ENCODE data around the gene EFNA5. TPM values are rescaled to one million over a fixed set of nuclear protein-coding genes. Genes with fewer than 3 reads are reported as not detected.
"Not testable (repeated sequence)": the region's sequence is repeated elsewhere in the genome, so short reads cannot be mapped to it uniquely, and the experiment has no call there.

The EFNA5 gene
- total and polyA plus RNA-seq, 2 donors = 1.7 to 3.6 TPM

DNA sequence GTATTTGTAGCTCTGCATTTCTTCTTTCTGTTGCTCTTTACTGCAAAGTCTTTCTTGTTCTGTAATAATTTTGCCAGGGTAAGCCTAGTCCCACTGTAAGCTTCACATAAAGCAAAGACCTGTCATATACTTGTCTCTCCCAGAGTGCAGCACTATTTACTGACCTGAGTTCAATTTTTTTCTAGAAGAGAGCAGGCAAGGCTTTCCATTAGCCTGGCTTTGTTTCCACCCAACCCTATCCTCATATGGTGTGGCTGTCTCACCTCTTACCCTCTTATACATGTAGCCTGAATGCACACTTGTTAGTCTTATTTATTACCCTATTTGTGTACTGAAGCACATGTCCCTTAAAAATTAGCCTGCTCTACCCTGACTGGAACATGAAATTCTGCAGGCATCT is 170.4 kb downstream of the EFNA5 start:
- DNase-seq (ENCODE audit: low read depth in 6 of 9, low spot score in 9 of 9) = no peak
- H3K4me3 ChIP-seq (ENCODE audit: low read length in 2 of 2) = no peak overlapping the region
- no peak overlapping the region for H3K27ac ChIP-seq (ENCODE audit: low read depth in 1 of 2, low read length in 1 of 2)
- H3K27me3 ChIP-seq (ENCODE audit: control insufficient read depth in 2 of 2, insufficient read depth in 1 of 2, low read length in 1 of 2) = no peaks in the 10 kb centered on the region
- H3K9me3 ChIP-seq (ENCODE audit: control insufficient read depth in 2 of 2, insufficient read depth in 1 of 2, low read length in 1 of 2) = no peaks in the 10 kb centered on the region
- H3K4me1 ChIP-seq (ENCODE audit: control insufficient read depth in 2 of 2, insufficient read depth in 2 of 2, low read length in 2 of 2) = peaks cover 0 to 8% of the 10 kb centered on the region in 2 donors
- no peaks in the 10 kb centered on the region for H3K36me3 ChIP-seq (ENCODE audit: control insufficient read depth in 2 of 2, insufficient read depth in 2 of 2, low read length in 1 of 2)

DNA sequence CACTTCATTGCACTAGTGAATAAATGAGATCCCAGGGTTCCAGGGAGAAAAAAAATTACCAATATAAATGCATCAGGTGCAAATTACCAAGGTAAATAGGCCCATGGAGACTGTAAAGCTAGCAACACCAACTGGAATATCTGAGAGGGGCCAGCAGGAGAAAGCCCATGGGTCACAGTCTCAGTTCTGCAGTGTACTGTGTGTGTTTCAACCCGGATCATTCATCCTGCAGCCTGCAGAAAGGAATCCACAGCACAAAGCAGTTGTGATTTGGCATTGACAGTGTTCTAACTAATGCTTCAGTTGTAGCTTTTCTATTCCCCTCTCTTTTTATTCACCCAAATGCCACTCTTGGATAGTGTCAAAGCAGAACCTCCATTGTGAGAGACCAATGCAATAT is 171.0 kb downstream of the EFNA5 start:
- H3K4me3 ChIP-seq (ENCODE audit: low read length in 2 of 2) = no peak overlapping the region
- H3K27me3 ChIP-seq (ENCODE audit: control insufficient read depth in 2 of 2, insufficient read depth in 1 of 2, low read length in 1 of 2) = no peaks in the 10 kb centered on the region
- no peak for DNase-seq (ENCODE audit: low read depth in 6 of 9, low spot score in 9 of 9)
- H3K4me1 ChIP-seq (ENCODE audit: control insufficient read depth in 2 of 2, insufficient read depth in 2 of 2, low read length in 2 of 2) = peaks cover 0 to 8% of the 10 kb centered on the region in 2 donors
- WGBS = 95% methylated on average over 1 of the region's 1 CpG
- peaks cover 0 to 3% of the 10 kb centered on the region in 2 donors for H3K9me3 ChIP-seq (ENCODE audit: control insufficient read depth in 2 of 2, insufficient read depth in 1 of 2, low read length in 1 of 2)
- H3K36me3 ChIP-seq (ENCODE audit: control insufficient read depth in 2 of 2, insufficient read depth in 2 of 2, low read length in 1 of 2) = no peaks in the 10 kb centered on the region
- H3K27ac ChIP-seq (ENCODE audit: low read depth in 1 of 2, low read length in 1 of 2) = no peak overlapping the region

DNA sequence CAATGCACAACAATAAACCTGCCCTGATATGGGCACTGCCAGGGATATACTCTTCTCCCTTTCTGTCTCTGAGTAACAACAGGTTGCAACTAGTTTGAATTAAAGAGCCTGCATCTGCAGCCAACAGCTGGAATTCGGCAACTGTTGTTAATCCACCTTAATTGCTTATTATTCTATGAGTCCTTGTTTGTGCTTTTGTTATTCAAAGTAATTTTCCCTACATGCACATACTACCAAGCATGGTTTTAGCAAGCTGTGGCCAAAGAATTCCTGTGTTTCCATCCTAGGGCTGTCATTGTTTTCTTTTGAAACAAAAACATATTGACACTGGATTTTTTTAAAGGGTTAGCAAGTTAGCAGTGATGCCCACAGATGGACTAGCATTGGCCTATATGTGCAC is 171.5 kb downstream of the EFNA5 start:
- no peak overlapping the region for H3K27ac ChIP-seq (ENCODE audit: low read depth in 1 of 2, low read length in 1 of 2)
- WGBS = 93% methylated on average over 1 of the region's 1 CpG
- H3K27me3 ChIP-seq (ENCODE audit: control insufficient read depth in 2 of 2, insufficient read depth in 1 of 2, low read length in 1 of 2) = no peaks in the 10 kb centered on the region
- no peak overlapping the region for H3K4me3 ChIP-seq (ENCODE audit: low read length in 2 of 2)
- peaks cover 0 to 3% of the 10 kb centered on the region in 2 donors for H3K9me3 ChIP-seq (ENCODE audit: control insufficient read depth in 2 of 2, insufficient read depth in 1 of 2, low read length in 1 of 2)
- DNase-seq (ENCODE audit: low read depth in 6 of 9, low spot score in 9 of 9) = no peak
- no peaks in the 10 kb centered on the region for H3K36me3 ChIP-seq (ENCODE audit: control insufficient read depth in 2 of 2, insufficient read depth in 2 of 2, low read length in 1 of 2)
- H3K4me1 ChIP-seq (ENCODE audit: control insufficient read depth in 2 of 2, insufficient read depth in 2 of 2, low read length in 2 of 2) = peaks cover 0 to 8% of the 10 kb centered on the region in 2 donors

DNA sequence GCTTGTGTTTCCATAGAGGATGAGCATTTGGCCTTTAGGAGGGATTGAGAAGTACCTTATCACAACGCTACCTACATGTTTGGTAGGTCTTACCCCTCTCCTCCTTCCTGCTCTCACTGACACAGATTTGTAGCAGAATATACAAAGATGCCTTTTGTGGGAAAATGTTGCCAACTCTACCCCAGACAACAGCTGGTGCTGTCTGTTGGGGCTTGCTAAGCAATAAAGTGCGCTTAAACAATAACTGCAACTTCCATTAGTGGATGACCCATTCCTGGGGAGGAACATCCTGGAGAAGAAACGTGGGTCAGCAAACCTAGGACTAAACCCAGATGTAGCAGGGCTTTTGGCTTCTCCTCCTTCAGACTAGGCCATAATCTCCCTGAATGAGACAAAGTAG is 174.3 kb downstream of the EFNA5 start:
- Histone ChIP-seq H3K36me3 (ENCODE audit: control insufficient read depth in 2 of 2, insufficient read depth in 2 of 2, low read length in 1 of 2) (no peaks in the 10 kb centered on the region), H3K27me3 (ENCODE audit: control insufficient read depth in 2 of 2, insufficient read depth in 1 of 2, low read length in 1 of 2) (no peaks in the 10 kb centered on the region), H3K4me3 (ENCODE audit: low read length in 2 of 2) (no peak overlapping the region), H3K27ac (ENCODE audit: low read depth in 1 of 2, low read length in 1 of 2) (no peak overlapping the region), H3K4me1 (ENCODE audit: control insufficient read depth in 2 of 2, insufficient read depth in 2 of 2, low read length in 2 of 2) (no peaks in the 10 kb centered on the region), H3K9me3 (ENCODE audit: control insufficient read depth in 2 of 2, insufficient read depth in 1 of 2, low read length in 1 of 2) (peaks cover 0 to 3% of the 10 kb centered on the region in 2 donors)
- no peak for DNase-seq (ENCODE audit: low read depth in 6 of 9, low spot score in 9 of 9)
- WGBS = 99% methylated on average over 3 of the region's 3 CpGs

DNA sequence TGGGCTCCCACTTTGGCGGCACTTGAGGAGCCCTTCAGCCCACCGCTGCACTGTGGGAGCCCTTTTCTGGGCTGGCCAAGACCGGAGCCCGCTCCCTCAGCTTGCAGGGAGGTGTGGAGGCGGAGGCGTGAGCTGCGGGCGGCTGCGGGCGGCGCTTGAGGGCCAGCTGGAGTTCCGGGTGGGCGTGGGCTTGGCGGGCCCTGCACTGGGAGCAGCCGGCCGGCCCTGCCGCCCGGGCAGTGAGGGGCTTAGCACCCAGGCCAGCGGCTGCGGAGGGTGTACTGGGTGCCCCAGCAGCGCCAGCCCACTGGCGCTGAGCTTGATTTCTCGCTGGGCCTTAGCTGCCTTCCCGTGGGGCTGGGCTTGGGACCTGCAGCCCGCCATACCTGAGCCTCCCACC is 176.6 kb downstream of the EFNA5 start:
- 93% methylated on average over 25 of the region's 25 CpGs for WGBS
- H3K36me3 ChIP-seq (ENCODE audit: control insufficient read depth in 2 of 2, insufficient read depth in 2 of 2, low read length in 1 of 2); H3K27ac ChIP-seq (ENCODE audit: low read depth in 1 of 2, low read length in 1 of 2); H3K4me3 ChIP-seq (ENCODE audit: low read length in 2 of 2); H3K9me3 ChIP-seq (ENCODE audit: control insufficient read depth in 2 of 2, insufficient read depth in 1 of 2, low read length in 1 of 2); DNase-seq (ENCODE audit: low read depth in 6 of 9, low spot score in 9 of 9); H3K4me1 ChIP-seq (ENCODE audit: control insufficient read depth in 2 of 2, insufficient read depth in 2 of 2, low read length in 2 of 2); H3K27me3 ChIP-seq (ENCODE audit: control insufficient read depth in 2 of 2, insufficient read depth in 1 of 2, low read length in 1 of 2): not testable (repeated sequence)

DNA sequence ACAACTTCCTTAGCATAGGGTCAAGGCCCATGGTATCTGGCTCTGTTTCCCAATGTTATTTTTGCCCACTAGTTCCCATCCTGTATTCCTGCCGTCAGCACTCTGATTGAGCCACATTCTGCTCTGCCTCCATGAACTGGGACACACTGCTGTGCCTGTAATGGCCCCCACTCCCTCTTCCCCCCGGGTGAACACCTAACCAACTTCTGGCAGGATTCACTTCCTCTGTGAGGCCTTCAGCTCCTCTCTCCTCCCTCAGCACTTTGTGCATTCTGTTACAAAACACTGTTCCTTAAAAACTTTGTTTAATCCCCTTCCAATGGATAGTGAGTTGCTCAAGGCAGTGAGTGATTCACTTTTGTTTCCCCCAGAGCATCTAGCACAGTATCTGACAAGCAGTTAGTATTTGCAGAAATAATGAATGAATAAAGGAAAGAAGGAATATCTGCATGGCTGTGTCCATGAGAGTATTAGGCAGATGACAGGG is 183.6 kb downstream of the EFNA5 start:
- DNase-seq (ENCODE audit: low read depth in 6 of 9, low spot score in 9 of 9) = no peak
- Histone ChIP-seq H3K4me3 (ENCODE audit: low read length in 2 of 2) (no peak overlapping the region), H3K36me3 (ENCODE audit: control insufficient read depth in 2 of 2, insufficient read depth in 2 of 2, low read length in 1 of 2) (no peaks in the 10 kb centered on the region), H3K27me3 (ENCODE audit: control insufficient read depth in 2 of 2, insufficient read depth in 1 of 2, low read length in 1 of 2) (no peaks in the 10 kb centered on the region), H3K4me1 (ENCODE audit: control insufficient read depth in 2 of 2, insufficient read depth in 2 of 2, low read length in 2 of 2) (peaks cover 0 to 9% of the 10 kb centered on the region in 2 donors), H3K9me3 (ENCODE audit: control insufficient read depth in 2 of 2, insufficient read depth in 1 of 2, low read length in 1 of 2) (no peaks in the 10 kb centered on the region), H3K27ac (ENCODE audit: low read depth in 1 of 2, low read length in 1 of 2) (no peak overlapping the region)
- WGBS = 55% methylated on average over 2 of the region's 2 CpGs

DNA sequence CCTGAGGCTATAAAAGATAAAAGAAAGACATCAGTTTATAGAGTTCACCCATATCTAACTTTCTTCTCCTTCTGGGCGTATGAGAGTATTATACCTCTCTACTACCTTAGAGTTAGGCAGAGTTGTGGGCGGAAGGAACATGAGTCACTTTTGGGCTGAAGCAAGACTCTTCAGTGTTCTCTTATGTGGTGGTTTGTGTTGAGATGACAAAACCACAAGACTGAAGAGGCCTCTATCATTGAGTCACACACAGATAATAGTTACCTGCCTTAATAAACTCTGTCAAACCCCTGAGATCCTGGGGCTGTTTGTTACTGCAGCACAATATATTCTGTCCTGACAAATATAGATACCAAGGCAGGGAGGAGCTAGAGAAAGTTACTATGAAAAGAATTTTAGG is 184.2 kb downstream of the EFNA5 start:
- H3K4me1 ChIP-seq (ENCODE audit: control insufficient read depth in 2 of 2, insufficient read depth in 2 of 2, low read length in 2 of 2) = peaks cover 0 to 9% of the 10 kb centered on the region in 2 donors
- H3K36me3 ChIP-seq (ENCODE audit: control insufficient read depth in 2 of 2, insufficient read depth in 2 of 2, low read length in 1 of 2) = no peaks in the 10 kb centered on the region
- H3K9me3 ChIP-seq (ENCODE audit: control insufficient read depth in 2 of 2, insufficient read depth in 1 of 2, low read length in 1 of 2) = no peaks in the 10 kb centered on the region
- H3K27ac ChIP-seq (ENCODE audit: low read depth in 1 of 2, low read length in 1 of 2) = no peak overlapping the region
- no peak overlapping the region for H3K4me3 ChIP-seq (ENCODE audit: low read length in 2 of 2)
- DNase-seq (ENCODE audit: low read depth in 6 of 9, low spot score in 9 of 9) = peak in 1 of 9 donors; percentile 38
- no peaks in the 10 kb centered on the region for H3K27me3 ChIP-seq (ENCODE audit: control insufficient read depth in 2 of 2, insufficient read depth in 1 of 2, low read length in 1 of 2)
- WGBS = 67% methylated on average over 2 of the region's 2 CpGs

DNA sequence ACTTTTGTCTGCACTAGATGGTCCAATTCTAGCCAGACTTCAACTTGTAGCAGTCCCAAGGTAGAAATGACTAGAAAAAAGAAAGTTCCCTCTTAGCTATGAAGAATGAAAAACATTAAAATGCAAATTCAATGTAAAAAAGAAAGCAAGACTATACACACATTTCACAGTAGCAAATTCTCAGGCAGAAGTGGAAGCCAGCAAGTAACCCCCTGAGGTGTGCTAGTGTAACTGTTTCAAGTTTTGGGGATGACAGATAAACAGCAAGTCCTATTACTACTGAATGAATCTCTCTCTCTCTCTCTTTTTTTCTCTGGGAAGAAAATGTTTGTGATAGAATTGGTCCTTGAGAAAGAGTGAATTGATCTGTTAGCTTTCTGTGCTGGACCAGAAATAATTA is 185.6 kb downstream of the EFNA5 start:
- H3K36me3 ChIP-seq (ENCODE audit: control insufficient read depth in 2 of 2, insufficient read depth in 2 of 2, low read length in 1 of 2) = no peaks in the 10 kb centered on the region
- H3K27me3 ChIP-seq (ENCODE audit: control insufficient read depth in 2 of 2, insufficient read depth in 1 of 2, low read length in 1 of 2) = no peaks in the 10 kb centered on the region
- H3K4me1 ChIP-seq (ENCODE audit: control insufficient read depth in 2 of 2, insufficient read depth in 2 of 2, low read length in 2 of 2) = peaks cover 0 to 9% of the 10 kb centered on the region in 2 donors
- no peak overlapping the region for H3K4me3 ChIP-seq (ENCODE audit: low read length in 2 of 2)
- H3K9me3 ChIP-seq (ENCODE audit: control insufficient read depth in 2 of 2, insufficient read depth in 1 of 2, low read length in 1 of 2) = no peaks in the 10 kb centered on the region
- no peak for DNase-seq (ENCODE audit: low read depth in 6 of 9, low spot score in 9 of 9)
- no peak overlapping the region for H3K27ac ChIP-seq (ENCODE audit: low read depth in 1 of 2, low read length in 1 of 2)

DNA sequence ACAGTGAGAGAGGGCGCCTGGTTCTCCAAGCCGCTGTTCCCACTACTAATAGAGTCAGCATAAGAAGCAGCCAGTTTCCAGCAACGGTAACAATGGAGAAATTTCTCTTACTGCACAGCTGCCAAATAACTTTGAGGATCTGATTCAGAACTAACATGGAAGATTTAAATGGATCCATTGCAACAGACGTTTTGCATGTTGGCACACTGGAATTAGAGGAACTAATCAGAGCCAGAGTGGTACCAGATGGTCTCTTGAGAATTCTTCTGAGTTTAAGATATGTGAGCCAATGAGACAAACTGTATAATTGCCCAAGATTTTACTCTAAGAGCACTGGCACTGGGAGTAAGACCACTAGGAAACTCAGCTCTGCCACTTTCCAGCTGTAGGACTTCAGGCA is 186.5 kb downstream of the EFNA5 start:
- 95% methylated on average over 4 of the region's 4 CpGs for WGBS
- H3K27ac ChIP-seq (ENCODE audit: low read depth in 1 of 2, low read length in 1 of 2) = no peak overlapping the region

More for the DNA sequence above, 186.5 kb downstream of the EFNA5 start:
- H3K9me3 ChIP-seq (ENCODE audit: control insufficient read depth in 2 of 2, insufficient read depth in 1 of 2, low read length in 1 of 2) = no peaks in the 10 kb centered on the region
- DNase-seq (ENCODE audit: low read depth in 6 of 9, low spot score in 9 of 9) = no peak
- no peaks in the 10 kb centered on the region for H3K36me3 ChIP-seq (ENCODE audit: control insufficient read depth in 2 of 2, insufficient read depth in 2 of 2, low read length in 1 of 2)
- H3K4me1 ChIP-seq (ENCODE audit: control insufficient read depth in 2 of 2, insufficient read depth in 2 of 2, low read length in 2 of 2) = peaks cover 0 to 9% of the 10 kb centered on the region in 2 donors
- no peak overlapping the region for H3K4me3 ChIP-seq (ENCODE audit: low read length in 2 of 2)
- H3K27me3 ChIP-seq (ENCODE audit: control insufficient read depth in 2 of 2, insufficient read depth in 1 of 2, low read length in 1 of 2) = no peaks in the 10 kb centered on the region
